Right renal cortex interstitium (tissue), 3 donors: ENCODE measurements around the gene PSPC1. TPM values are rescaled to one million over a fixed set of nuclear protein-coding genes. Genes with fewer than 3 reads are reported as not detected.
"Not testable (repeated sequence)": the region's sequence is repeated elsewhere in the genome, so short reads cannot be mapped to it uniquely, and the experiment has no call there.

Source experiments
- DNase-seq, 3 donors: peaks; one replicate each; pipeline ENCODE4 v3.0.0-alpha.2; 2013; ENCODE audit warnings: low read depth in 3 of 3, low spot score in 2 of 3
- polyA plus RNA-seq, 3 donors: library from polyadenylated mRNA; unstranded; fragments of 120-200 nt; gene quantifications; one replicate each; pipeline ENCODE4 v1.2.1, GENCODE V29; 2013; ENCODE audit not compliant: insufficient read length in 3 of 3

Gene PSPC1, protein sequence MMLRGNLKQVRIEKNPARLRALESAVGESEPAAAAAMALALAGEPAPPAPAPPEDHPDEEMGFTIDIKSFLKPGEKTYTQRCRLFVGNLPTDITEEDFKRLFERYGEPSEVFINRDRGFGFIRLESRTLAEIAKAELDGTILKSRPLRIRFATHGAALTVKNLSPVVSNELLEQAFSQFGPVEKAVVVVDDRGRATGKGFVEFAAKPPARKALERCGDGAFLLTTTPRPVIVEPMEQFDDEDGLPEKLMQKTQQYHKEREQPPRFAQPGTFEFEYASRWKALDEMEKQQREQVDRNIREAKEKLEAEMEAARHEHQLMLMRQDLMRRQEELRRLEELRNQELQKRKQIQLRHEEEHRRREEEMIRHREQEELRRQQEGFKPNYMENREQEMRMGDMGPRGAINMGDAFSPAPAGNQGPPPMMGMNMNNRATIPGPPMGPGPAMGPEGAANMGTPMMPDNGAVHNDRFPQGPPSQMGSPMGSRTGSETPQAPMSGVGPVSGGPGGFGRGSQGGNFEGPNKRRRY
- polyA plus RNA-seq: 10 to 100 TPM; 83.4 to 90.1 (median 87.4) TPM

DNA sequence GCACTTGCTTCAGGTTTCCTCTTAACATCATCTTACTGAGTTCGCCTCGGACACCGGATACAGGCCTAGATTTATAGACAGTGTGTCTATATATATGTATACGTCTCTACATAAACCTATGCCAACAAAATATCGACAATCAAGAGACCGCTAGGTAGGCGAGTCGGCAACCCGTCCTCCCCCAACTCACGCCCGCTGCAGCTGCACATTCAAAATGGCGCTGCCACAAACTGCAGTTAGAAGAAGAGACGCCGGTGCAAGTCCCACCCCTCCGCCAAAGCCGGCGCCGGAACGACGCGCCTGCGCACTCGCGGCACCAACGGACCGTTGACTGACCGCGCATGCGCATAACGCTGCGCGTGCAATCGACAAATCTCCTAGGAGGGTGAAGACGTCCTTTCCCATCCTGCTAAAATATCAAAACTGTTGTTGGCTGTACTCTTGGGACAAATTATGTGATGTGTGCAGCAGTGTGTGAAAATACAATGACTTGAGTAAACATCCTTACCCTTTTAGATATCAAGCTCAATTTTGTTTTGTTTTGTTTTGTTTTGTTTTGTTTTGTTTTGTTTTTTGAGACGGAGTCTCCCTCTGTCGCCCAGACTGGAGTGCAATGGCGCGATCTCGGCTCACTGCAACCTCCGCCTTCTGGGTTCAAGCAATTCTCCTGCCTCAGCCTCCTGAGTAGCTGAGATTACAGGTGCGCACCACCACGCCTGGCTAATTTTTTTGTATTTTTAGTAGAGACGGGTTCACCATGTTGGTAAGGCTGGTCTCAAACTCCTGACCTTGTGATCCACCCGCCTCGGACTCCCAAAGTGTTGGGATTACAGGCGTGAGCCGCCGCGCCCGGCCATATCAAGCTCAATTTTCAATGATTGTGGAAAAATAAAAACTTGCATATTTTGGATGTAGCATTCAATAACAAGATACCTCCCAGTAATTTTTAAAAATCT lies at the start of gene PSPC1:
Gene PSPC1, minus strand, starts transcription at position 219 of the 956 bp plus-strand sequence. Its CDS starts 188 bp downstream, at position 31.
- DNase-seq: peak; percentile 88 to 91 (median 89)

GRCh38 chr13:19822673-19823072 lies 39.9 kb upstream of the PSPC1 start:
- DNase-seq: no peak

- DNase-seq: peak; percentile 20 to 32 (median 29)
Measured at GRCh38 chr13:19818223-19818842, 35.6 kb upstream of the PSPC1 start.

- no peak for DNase-seq
Measured at GRCh38 chr13:19817510-19818158, 34.9 kb upstream of the PSPC1 start.

DNA sequence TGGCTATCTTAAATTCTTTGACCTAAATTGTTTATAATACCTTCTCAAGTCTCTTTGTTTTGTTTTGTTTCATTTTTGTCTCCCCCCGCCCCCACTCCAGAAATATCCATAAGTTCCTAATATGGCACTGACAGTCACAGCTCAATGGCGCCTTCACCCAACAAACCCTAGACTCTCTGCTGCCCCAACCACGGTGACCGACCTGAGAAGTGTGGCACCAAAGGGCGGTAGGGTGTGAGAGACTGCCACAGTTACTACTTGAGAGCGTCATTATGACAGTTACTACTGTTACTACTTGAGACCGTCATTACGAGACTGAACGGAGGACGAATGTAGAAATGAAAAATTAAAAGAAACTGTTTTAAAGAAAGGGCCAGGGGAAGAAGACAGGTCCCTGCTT lies 34.4 kb upstream of the PSPC1 start:
- no peak for DNase-seq

GRCh38 chr13:19815842-19816241 lies 33.1 kb upstream of the PSPC1 start:
- DNase-seq: not testable (repeated sequence)

DNA sequence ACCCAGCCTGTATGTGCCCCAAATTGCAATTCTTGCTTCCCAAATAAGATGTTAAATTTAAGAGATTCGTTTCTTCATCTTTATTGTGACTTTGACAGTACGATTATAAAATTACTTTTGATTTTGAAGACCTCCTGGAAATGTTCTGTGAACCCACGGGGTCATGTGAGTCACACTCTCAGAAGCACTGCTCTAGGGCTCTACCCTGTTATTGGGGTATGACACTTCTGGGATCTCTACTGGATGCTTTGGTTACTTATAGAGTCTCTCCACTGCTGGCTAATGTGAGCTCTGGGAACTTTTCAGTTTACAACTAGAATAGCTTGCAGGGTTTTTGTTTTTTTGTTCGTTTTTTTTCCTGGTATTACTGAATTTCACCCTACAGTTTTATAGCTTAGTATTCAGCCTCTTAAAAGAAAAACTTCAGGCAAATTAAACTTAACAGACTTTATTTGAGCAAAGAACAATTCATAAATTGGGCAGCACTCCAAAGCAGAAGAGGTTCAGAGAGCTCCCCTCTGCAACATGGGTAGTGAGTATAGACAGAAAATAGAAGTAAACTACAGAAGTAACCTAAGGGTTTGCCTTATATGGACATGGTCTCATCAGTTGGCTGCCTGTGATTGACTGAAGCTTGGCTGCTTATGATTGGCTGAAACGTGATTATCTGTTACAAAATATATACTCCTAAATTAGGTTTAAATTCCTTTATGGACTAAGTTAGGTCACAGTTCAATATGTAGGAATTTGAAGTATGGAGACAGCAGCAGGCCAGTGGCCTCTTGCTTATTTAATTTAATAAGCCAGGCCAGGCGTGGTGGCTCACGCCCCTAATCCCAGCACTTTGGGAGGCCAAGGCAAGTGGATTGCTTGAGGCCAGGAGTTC lies 28.5 kb upstream of the PSPC1 start:
- DNase-seq: no peak

GRCh38 chr13:19810151-19810550 lies 27.4 kb upstream of the PSPC1 start:
- DNase-seq: no peak

GRCh38 chr13:19805765-19806164 lies 23.0 kb upstream of the PSPC1 start:
- DNase-seq: no peak

- DNase-seq: no peak
Measured at GRCh38 chr13:19795956-19796355, 13.2 kb upstream of the PSPC1 start.

- peak in 2 of 3 donors; percentile 21 to 41 for DNase-seq
Measured at GRCh38 chr13:19794631-19795030, 11.9 kb upstream of the PSPC1 start.

- DNase-seq: no peak
Measured at GRCh38 chr13:19791953-19792537, 9.3 kb upstream of the PSPC1 start.

GRCh38 chr13:19782049-19782726 lies 557 bp downstream of the PSPC1 start:
- peak; percentile 27 to 40 (median 29) for DNase-seq

GRCh38 chr13:19781526-19781925 lies 1.2 kb downstream of the PSPC1 start:
- peak in 1 of 3 donors; percentile 2 for DNase-seq

DNA sequence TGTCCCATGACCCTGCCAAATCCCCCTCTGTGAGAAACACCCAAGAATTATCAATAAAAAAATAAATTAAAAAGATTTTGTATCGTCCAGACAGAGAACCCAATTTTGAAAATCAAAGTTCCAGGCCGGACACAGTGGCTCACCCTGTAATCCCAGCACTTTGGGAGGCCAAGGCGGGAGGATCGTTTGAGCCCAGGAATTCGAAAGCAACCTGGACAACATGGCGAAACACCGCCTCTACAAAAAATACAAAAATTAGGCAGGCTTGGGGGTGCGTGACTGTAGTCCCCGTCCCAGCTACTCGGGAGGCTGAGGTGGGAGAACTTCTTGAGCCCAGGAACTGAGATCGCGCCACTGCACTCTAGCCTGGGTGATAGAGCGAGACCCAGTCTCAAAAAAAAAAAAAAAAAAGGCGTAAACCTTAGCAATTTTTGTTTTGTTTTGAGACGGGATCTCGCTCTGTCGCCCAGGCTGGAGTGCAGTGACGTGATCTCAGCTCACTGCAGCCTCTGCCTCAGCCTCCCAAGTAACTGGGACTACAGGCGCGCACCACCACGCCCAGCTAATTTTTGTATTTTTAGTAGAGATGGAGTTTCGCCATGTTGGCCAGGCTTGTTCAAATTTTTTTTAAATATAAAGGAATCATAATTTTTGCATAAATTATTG lies 1.9 kb downstream of the PSPC1 start:
- not testable (repeated sequence) for DNase-seq

GRCh38 chr13:19772306-19772705 lies 10.4 kb downstream of the PSPC1 start:
- DNase-seq: no peak

DNA sequence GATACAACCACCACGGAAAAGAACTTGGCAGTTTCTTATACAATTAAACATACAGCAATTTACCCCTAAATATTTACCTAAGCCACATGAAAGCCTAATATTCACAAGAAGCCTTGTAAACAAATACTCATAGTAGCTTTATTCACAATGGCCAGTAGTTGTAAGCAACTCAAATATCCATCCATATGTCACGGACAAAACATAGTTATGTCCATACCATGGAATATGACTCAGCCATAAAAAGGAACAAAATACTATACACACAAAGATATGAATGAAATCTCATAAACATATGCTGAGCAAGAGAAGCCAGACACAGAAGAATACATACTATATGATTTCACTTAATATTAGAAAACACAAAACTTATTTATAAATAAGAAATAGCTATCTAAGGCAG lies 12.9 kb downstream of the PSPC1 start:
- no peak for DNase-seq

DNA sequence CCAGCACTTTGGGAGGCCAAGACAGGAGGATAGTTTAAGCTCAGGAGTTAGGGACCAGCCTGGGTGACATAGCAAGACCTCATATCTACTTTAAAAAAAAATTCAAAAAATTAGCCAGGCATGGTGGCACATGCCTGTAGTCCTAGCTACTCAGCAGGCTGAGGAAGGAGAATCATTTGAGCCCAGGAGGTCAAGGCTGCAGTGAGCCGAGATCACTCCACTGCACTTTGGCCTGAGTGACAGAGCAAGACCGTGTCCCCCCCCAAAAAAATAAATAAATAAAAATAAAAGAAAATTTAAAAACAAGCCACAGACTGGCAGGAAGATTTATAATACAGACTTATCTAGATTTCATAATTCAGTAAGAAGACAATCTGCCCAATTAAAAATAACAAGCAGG lies 14.8 kb downstream of the PSPC1 start:
- DNase-seq: no peak
